ENCODE results near the gene KIAA1671. TPM values are rescaled to one million over a fixed set of nuclear protein-coding genes. Genes with fewer than 3 reads are reported as not detected.
A peak's percentile ranks its signal among the peaks of the same experiment; 100 is the strongest.

Gene KIAA1671
- total and polyA plus RNA-seq, 9 of the 15 experiments (the other 6 are each of a cell fraction or from before 2014, with no cell fraction given) = under 0.01 to 0.11 (median 0.02) TPM; not detected in 5

DNA sequence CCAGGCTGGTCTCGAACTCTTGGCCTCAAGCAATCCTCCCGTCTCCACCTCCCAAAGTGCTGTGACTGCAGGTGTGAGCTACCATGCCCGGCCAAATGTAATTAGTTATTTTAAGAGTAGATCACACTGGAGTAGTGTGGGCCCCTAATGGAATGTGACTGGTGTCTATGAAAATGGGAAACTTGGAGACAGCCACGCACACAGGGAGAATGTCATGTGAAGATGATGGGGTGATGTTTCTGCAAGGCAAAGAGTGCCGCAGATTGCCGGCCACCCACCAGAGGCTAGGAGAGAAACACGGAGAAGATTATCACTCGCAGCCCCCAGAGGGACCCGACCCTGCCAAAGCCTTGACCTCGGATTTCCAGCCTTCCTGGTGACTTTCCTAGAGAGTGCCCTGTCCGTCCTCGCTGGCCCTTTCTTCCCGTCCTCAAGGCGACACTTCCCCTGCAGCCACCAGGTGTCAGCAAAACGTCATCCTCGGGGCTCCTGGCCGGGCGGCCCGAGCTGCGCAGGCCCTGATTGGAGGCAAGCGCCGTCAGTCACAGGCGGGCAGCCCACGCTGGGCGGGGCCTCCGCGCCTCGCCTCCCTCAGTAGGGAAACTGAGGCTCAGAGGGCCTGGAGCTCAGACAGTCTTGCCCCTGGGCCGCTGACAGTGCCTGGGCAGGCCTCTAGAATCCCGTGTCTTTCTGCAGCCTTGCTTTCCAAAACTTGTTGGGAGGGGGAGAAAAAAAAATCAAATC lies 283.2 kb downstream of the KIAA1671 start (continued):
- TF ChIP-seq CREB5 (CRISPR knock-in tag; IDR thresholded peaks at IDR 0.05) (no peak), RAD21 (CRISPR knock-in tag; conservative IDR thresholded peaks at IDR 0.05 in 1 of 2, IDR thresholded peaks at IDR 0.05 in 1 of 2) (peak; percentile 64 to 88), NFYB (IDR thresholded peaks at IDR 0.05; ENCODE audit: extremely low read depth, insufficient read length) (peak; percentile 85), E2F6 (IDR thresholded peaks at IDR 0.05; ENCODE audit: borderline replicate concordance in 1 of 2, extremely low read depth in 1 of 2, insufficient read depth in 1 of 2, insufficient read length in 1 of 2, low read depth in 1 of 2, low read length in 1 of 2, poor library complexity in 1 of 2, severe bottlenecking in 1 of 2) (no peak), MCM2 (IDR thresholded peaks at IDR 0.05; ENCODE audit: low read depth) (no peak), GATAD2A (IDR thresholded peaks at IDR 0.05) (no peak), BHLHE40 (IDR thresholded peaks at IDR 0.05; ENCODE audit: low read length) (0 out of 2 replicates have a peak, but pooled peaks have one; percentile 8), CXXC5 (CRISPR knock-in tag; IDR thresholded peaks at IDR 0.05) (peak; percentile 97), SAFB2 (IDR thresholded peaks at IDR 0.05; ENCODE audit: borderline replicate concordance, low read depth, low read length, severe bottlenecking) (no peak), SRSF3 (IDR thresholded peaks at IDR 0.05; ENCODE audit: insufficient read depth, low read length) (no peak), MAZ (CRISPR knock-in tag; conservative IDR thresholded peaks at IDR 0.05 in 1 of 2, IDR thresholded peaks at IDR 0.05 in 1 of 2) (0 out of 4 replicates have a peak, but pooled peaks of 1 of the 2 experiments have one; percentile 33), ZNF316 (IDR thresholded peaks at IDR 0.05) (no peak), RFX7 (CRISPR knock-in tag; IDR thresholded peaks at IDR 0.05) (no peak), JUND (IDR thresholded peaks at IDR 0.05; ENCODE audit: borderline replicate concordance, low read depth, low read length) (0 out of 2 replicates have a peak, but pooled peaks have one; percentile 19), JUND (tag; IDR thresholded peaks at IDR 0.05; ENCODE audit: borderline replicate concordance, low read depth, low read length) (no peak), ZNF507 (tag; conservative IDR thresholded peaks at IDR 0.05) (no peak), STAG1 (CRISPR knock-in tag; IDR thresholded peaks at IDR 0.05; ENCODE audit: borderline replicate concordance) (peak; percentile 92; the same call in 1 of the 2 replicates), SNAPC5 (CRISPR knock-in tag; IDR thresholded peaks at IDR 0.05) (no peak), NR1H2 (CRISPR knock-in tag; IDR thresholded peaks at IDR 0.05) (no peak), CHD2 (IDR thresholded peaks at IDR 0.05; ENCODE audit: low read depth, low read length) (peak; percentile 45; the same call in 1 of the 2 replicates), SP2 (IDR thresholded peaks at IDR 0.05; ENCODE audit: extremely low read depth, low read depth, low read length, poor library complexity, severe bottlenecking) (peak; percentile 80), KHSRP (IDR thresholded peaks at IDR 0.05) (no peak)
- TF ChIP-seq, protein P1, sequence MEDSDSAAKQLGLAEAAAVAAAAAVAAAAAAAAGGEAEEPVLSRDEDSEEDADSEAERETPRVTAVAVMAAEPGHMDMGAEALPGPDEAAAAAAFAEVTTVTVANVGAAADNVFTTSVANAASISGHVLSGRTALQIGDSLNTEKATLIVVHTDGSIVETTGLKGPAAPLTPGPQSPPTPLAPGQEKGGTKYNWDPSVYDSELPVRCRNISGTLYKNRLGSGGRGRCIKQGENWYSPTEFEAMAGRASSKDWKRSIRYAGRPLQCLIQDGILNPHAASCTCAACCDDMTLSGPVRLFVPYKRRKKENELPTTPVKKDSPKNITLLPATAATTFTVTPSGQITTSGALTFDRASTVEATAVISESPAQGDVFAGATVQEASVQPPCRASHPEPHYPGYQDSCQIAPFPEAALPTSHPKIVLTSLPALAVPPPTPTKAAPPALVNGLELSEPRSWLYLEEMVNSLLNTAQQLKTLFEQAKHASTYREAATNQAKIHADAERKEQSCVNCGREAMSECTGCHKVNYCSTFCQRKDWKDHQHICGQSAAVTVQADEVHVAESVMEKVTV (CRISPR knock-in tag; IDR thresholded peaks at IDR 0.05) = peak; percentile 52
